Stimulated activated naive CD4-positive, alpha-beta T cell (primary cell): ENCODE data around the gene ASTN2.

Source experiments
- DNase-seq, 6 experiments: peaks; one replicate each; lab custom pipeline; 2025; lab: John Stamatoyannopoulos, UW

ASTN2 gene

GRCh38 chr9:116422119-116422979, 992.5 kb downstream of the ASTN2 start:
- DNase-seq, result no peak

- DNase-seq, result no peak
Measured at GRCh38 chr9:116420993-116421538, 993.8 kb downstream of the ASTN2 start.

DNA sequence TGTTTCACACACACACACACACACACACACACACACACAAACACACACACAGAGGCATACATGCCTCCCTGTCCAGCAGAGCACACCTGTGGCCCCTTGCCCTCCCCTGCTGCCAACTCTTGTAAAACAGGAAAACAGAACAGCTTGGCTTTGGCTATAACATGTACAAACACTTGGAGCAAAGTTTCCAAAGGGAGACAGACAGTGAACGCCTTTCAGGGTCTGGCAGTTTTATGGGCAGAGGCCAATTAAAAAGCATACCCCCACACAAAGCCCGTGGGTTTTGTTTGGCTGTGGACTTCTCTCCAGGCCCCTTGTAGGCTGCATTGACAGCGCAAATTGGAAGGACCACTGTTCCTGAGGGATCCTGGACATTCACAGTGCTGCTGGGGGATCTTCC, 995.7 kb downstream of the ASTN2 start:
- no peak for DNase-seq

- no peak for DNase-seq
Measured at GRCh38 chr9:116417464-116417863, 997.4 kb downstream of the ASTN2 start.

DNA sequence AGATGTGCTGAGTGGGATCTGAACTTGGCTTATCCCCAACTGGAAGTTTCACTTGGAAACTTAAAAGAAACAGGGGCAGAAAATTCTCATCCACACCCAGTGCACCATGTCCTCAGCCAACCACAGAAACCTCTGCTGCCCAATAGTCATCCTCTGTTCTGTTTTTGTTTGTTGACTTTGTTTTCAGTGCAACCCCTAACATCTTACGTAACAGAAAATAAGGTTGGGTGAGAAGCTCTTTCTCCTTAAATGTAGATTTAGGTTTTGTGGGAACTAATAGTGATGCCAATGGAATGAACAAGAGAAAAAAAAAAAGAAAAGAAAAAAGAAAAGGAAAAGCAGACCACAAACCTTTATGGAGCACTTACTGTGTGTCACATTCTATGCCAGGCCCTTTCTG, 998.4 kb downstream of the ASTN2 start:
- no peak for DNase-seq

DNA sequence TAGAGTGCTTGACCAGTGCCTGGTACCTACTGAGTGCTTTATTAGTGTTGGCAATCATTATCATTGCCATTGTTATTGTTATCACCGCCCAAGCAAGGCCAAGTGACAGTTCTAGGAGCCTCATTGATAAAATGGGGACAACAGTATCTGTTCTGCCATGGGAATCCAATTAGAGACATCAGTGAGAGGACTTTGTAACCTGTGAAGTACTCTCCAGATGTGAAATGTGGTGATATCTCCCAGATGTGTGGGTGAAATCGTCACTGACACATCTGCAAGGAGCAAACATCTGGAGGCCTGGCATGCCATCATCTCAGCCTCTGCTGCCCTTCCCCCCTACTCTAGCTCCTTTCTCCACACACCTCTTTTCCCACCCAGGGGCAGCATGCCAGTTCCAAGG, 1000.5 kb downstream of the ASTN2 start:
- DNase-seq, result no peak

DNA sequence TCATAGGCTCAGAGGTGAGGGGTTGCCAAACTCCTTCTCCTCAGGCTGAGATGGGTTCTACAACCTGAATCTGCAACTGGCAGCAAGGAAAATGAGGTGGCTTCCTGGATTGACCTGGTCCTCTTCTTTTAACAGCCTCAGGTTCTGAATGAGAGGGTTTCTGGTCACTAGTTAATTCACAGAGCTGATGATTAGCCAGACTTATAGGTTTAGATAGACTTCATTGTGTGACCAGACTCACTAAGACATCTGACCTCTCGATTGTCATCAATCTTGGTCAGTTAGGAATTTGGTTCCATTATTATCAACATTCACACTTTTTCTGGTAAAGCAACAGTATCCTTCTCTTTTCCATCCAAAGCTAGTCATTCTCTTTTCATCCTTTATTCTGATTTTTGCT, 1003.4 kb downstream of the ASTN2 start:
- DNase-seq, result no peak

GRCh38 chr9:116409638-116410037, 1005.2 kb downstream of the ASTN2 start:
- no peak for DNase-seq

- DNase-seq, result no peak
Measured at GRCh38 chr9:116409129-116409528, 1005.7 kb downstream of the ASTN2 start.

- no peak for DNase-seq
Measured at GRCh38 chr9:116406469-116406868, 1008.4 kb downstream of the ASTN2 start.

- DNase-seq, result no peak
Measured at GRCh38 chr9:116405321-116405720, 1009.5 kb downstream of the ASTN2 start.

GRCh38 chr9:116404228-116404627, 1010.6 kb downstream of the ASTN2 start:
- DNase-seq, result no peak

DNA sequence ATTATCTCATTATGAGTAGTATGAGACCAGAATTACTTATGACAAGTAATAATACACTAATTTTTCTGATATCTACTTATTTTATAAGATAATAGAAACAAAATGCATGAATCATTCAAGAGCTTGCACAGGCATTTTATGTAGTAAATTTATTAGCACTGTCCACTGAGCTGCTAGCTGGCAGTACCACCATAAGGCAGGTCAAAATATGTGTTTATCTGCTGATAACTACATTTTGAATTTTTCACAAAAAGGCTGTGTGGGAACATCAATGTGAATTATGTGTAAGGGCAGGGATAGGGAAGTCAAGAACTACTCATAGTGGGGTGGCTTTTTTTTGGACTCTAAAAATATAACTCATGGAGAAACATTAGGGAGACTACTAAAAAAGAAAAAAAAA, 1011.7 kb downstream of the ASTN2 start:
- DNase-seq, result no peak

DNA sequence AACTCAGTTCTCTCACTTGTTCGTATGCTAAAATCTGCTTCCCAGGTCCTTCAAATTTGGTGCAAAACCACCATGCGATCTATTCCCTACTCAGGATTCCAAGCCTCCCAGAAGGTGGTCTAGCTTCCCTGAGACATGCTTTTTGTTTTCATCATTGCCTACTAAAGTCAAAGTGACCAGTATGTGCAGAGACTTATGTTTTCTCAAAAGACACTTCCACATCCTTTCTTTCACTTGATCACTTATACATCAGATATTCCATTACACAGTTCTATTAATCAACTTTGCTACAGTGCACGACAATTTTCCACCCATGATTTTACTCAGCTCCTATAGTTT, 1019.2 kb downstream of the ASTN2 start:
- no peak for DNase-seq

DNA sequence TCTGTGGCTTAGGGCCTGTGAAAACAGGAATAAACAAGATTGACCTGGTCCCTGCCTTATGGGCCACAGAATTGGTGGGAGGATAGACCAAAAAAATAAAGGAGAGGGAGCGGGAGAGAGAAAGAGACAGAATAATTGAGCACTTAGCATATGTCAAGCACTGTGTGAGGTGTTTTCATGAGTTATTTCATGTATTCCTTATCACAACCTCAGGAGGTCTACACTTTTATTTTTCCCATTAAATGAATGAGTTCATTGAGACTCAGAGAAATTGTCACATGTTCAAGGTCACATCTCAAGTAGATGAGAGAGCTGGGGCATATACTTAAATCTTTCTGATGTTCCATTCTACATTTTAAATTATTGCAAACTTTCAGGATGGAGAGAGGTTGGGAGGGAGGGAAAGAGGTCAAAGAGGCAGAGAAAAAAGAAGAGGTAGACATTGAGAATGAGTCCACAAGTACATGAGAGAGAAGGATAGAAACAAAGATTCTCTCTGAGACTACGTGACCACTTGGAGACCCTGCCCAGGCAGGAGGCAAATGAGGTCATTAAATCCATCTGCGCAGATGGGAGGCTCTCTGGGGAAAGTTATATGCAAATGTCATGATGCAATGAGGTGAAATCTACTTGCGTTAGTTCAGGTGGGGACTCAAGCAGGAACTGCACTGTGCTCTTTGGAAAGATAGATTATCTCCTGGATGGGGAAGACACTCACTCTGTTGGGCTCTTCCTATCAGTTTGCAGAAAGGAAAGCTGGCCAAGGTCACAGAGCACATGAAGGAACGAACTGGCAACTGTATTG, 1019.8 kb downstream of the ASTN2 start:
- DNase-seq, result no peak

GRCh38 chr9:116394070-116394469, 1020.8 kb downstream of the ASTN2 start:
- no peak for DNase-seq

- no peak for DNase-seq
Measured at GRCh38 chr9:116393198-116393597, 1021.7 kb downstream of the ASTN2 start.

DNA sequence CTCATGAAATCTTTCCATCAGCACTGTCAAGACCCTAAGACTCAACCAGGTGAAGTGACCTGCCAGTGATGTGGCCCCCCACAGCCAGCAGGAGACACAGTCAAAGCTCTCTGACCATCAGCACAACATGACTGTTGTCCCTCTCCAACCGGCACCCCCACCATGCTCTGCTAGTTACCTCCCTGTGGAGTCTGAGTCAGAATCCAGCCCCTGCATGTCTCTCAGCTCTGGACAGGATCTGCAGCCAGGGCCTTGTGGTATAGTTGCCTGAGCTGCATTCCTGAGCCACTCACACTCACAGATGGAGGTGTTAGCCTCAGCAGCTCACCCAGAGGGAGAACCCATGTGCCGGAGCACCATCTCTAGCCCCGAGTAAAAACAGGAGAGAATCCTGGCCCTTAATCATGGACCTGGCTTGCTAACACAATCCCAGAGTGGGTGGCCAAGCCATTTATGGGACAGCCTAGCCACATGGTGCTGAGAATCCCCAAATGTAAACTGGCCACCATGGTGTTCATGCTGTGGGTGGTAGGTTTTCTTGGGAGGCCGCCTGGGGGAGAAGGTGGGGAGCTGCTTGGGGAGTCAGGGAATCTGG, 1023.5 kb downstream of the ASTN2 start:
- no peak for DNase-seq

DNA sequence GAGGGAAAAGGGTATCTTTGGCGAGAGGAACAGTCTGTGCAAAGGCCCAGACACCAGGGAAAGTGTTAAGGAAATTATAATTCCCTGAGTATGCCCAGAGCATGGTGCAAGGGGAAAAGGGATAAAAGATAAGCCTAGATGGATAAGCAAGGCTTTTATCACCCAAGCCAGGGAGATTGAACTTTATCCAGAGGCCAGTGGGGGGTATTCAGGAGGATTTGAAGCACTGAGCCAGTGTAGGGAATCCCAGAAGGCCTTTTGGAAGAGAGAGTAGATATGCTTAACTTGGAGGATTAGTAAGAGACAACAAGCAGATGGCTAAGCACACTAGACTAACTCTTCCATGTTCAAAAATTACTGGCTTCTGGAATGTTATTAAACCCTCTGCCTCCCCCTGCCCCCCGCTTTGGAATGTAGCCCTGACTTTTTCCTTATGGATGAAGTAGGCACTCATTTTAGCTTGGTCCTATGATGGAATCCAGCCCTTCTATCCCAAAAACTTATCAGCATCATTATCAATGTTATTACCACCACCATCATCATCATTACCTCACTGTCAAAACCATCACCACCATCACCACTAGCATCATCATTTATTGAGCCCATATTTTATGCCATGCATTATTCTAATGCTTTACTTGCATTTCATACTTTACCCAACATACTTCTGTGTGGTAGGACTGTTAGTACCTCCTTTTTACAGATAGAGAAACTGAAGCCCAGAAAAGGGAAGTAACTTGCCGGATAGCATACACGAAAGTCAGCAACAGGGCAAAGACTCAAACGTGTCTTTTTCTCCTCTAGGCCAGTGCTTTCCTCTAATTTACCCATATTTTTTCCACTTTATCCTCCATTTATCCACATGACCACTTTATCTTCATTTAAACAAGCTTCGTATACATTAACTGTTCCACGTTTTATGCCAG, 1024.3 kb downstream of the ASTN2 start:
- DNase-seq, result no peak

GRCh38 chr9:116389541-116390302, 1025.1 kb downstream of the ASTN2 start:
- no peak for DNase-seq
